NCI-H1417 treated with DMSO at 0.1 percent for 48 hours (cell line): ENCODE data around the gene PRDM5.
"Not testable (repeated sequence)": the region's sequence is repeated elsewhere in the genome, so short reads cannot be mapped to it uniquely, and the experiment has no call there.

Source experiments
- DNase-seq: peaks from one replicate; lab custom pipeline; 2025; lab: John Stamatoyannopoulos, UW

Gene PRDM5

DNA sequence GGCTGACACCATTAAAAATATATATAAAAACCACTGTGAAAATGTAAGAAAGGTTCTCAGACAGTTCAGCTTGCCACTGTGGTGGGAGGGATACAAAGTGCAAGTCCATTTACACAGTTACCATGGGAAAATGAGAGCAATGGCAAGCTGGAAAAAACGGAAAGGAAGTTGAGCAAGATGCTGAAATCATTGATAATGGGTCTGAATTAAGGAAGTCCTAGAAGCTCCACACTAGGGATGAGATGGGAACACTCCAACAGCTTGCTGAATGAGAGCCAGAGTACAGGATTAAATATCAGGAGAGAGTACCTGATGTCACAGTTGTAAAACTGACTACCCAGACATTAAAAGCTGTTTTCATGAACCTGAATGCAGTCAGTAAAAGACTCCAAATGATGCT is 218.6 kb downstream of the PRDM5 start:
- no peak for DNase-seq

DNA sequence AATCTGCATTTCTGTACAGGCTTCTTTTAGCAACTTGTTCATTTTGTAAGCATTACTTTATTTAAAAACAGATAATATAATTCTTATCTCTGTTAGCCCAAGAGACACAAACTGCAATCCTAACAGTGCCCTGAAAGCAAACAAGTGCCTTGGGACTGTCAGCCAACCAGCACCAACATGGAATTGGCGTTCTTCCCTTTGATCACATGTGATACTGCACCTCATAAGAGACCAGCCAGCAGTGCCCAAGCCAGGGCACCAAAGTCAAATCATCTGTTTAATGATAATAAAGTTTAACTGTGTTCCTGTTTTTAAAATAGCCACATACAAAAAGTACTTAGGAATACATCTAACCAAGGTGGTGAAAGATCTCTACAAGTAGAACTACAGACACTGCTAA is 223.2 kb downstream of the PRDM5 start:
- no peak for DNase-seq

DNA sequence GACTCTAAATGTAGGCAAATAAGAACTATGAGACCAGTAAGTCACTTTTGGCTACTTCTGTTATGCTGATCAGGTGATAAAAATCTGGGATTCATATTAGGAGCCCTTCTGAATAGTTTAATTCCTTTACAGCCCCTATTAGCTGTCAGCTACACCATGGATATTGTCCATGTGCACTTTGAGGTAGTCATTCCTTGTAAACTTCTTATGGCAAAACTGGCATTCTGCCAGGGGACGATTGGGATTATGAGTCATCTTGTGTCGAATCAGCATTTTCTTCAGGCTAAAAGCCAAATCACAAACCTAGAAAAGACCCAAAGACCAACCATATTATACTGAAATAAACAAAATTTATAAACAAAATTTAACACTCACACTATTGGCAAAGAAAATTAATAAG is 227.6 kb downstream of the PRDM5 start:
- DNase-seq = no peak

DNA sequence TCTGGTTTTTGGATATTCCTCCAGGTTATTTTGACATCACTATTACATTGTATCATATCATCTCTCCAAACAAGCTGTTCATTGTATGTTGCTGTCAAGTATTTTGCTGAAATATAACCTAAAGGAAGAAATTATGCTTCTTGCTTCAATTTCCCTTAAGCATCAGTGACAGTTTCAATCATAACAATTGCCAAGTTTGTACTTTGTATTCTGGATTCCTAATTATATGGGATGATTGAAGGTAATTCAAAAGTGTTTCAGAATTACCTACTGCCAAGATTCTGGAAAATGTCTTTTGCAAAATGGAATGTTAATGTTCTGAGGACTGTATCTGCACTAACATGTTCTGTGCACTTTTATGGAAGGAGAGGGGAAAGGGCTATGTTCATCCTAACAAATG is 228.7 kb downstream of the PRDM5 start:
- no peak for DNase-seq

DNA sequence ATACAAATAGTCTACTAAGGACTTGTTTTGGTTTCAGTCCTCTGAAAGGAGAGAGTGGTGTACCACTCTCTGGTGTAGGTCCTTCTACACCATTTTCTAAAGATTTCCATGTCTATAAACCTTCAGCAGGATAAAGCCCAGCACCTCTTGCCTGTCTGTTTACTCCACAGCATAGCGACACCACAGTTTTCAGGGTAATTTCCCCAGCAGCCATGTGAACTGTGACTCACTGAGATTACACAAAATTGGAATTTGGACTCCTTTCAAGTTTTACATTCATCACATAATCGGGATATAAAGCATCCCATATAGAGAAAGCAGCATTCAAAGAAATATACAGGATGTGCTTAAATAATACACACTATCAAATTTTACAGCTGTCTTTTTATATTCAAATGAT is 229.6 kb downstream of the PRDM5 start:
- DNase-seq = no peak

DNA sequence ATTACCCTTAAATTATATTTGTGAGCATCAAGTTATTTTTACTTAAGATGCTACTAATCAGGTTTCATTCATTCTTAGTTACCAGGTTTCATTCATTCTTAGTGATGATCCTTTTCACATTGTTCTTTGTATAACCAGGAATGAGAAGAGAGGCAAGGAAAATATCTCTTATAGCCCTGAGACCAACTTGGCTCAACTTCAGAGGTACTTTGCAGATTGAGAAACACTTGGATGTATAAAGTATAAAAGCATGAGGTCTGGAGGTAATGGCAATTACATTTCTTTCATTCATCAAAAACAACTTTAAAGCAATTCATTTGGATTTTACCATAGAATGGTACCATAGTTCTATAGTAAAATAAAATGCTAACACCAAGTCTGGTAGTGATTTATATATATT is 231.0 kb downstream of the PRDM5 start:
- DNase-seq = no peak

DNA sequence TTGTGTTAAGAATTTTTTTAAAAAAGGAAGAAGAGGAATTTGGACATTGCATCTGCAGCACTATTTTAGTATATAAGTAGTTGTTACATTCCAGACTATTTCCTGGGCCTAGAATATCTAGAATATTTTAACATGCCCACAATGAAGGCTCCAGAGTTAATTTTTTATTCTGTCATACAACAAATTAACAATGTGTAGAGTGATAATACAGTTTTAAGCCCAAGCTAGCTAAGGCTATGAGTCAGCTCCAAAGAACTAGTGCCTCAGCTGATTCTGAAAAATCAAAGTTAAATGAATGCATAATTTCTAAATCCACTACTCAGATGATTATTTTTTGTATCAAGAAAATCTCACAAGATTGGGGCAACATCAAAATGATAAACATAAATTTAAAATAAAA is 231.4 kb downstream of the PRDM5 start:
- no peak for DNase-seq

DNA sequence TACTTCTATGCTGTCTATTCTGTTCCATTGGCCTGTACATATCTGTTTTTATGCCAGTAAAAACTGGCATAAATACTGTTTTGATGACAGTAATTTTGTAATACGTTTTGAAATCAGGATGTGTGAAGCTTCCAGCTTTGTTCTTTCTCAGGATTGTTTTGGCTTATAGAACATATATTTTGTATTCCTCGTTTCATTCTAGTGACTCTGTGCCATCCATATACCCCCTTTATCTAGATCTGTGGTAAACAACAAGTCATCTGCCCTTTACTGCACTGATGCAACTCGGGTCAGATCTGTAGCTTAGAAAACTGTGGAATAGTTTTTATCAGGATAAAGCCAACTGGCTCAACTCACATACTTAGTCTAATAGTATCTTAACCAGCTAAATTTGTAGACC is 233.7 kb downstream of the PRDM5 start:
- no peak for DNase-seq

DNA sequence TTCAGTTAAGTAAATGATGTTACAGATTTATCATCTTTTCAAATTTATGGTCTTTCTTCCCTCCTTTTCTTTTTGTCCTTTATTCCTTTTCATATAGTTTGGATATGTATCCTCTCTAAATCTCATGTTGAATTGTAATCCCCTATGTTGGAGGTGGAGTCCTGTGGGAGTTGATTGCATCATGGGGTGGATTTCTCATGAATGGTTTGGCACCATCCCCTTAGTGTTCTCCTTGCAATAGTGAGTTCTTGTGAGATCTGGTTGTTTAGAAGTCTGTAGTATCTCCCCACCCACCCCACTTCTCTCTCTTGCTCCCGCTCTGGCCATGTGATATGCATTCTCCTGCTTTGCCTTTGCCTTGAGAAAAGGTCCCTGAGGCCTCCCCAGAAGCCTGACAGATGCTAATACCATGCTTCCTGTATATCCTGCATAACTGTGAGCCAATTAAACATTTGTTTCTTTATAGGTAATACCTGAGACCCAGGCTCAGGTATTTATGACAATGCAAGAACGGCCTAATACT is 236.7 kb downstream of the PRDM5 start:
- no peak for DNase-seq

DNA sequence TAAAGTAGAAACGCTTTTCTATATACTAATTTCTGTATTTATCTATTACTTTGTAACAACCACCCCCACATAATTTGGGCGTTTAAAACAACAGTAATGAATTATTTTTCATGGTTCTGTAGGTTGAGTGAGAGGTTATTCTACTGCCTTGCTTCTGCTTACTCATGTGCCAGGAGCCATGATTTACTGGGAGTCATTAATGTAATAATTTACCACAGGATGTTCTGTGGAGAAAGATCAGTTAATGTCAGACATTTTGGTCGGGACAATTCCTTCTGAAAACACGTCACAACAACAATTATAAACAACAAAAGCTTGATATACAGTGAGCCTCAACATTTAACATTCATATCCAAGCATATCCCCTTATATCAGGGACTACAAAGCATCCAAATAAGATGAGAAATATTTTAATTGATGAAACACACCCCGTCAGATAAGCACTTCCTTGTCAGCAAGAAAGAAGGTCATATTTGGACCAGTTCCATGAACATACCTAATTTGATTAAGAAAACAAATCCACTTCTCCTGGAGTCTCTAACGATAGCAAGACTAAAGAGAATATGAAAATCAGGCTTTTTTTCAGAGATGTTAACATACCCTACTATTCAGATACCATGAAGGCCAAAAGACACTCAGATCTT is 238.5 kb downstream of the PRDM5 start:
- DNase-seq = no peak

DNA sequence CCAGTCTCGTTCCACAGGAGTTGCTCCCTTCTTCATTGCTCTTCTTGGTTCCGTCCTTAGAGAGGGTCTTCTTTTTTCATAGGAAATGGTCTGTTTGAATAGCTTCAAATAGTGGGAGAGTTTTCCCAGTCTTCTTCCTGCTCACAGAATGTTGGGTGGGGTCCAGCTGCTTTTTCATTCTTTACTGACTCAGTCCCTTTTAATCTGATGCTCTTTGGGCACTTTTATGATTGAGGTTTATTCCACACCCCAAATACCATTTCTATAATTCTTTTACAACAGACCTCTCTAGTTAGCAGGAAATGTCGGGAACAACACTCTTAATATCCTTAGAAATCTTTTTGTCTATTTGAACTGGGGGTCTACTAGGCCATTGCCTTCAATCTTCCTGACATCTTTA is 239.5 kb downstream of the PRDM5 start:
- DNase-seq = no peak

DNA sequence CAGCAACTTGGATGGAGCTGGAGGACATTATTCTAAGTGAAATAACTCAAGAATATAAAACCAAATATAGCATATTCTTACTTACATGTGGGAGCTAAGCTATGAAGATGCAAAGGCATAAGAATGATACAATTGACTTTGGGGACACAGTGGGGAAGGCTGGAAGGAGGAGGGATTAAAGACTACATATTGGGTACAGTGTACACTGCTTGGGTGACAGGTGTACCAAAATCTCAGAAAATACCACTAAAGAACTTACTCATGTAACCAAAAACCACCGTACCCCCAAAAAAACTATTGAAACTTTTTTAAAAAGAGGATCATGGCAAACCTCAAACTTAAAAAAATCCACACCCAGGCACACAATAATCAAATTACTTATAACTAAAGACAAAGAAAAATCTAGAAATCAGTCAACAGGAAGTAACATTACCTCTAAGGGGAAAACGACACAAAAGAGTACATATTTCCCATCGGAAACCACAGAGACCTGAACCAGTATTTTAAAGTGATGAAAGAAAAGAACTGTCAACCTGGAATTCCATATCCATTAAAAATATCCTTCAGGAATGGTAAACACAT is 241.8 kb downstream of the PRDM5 start:
- no peak for DNase-seq

DNA sequence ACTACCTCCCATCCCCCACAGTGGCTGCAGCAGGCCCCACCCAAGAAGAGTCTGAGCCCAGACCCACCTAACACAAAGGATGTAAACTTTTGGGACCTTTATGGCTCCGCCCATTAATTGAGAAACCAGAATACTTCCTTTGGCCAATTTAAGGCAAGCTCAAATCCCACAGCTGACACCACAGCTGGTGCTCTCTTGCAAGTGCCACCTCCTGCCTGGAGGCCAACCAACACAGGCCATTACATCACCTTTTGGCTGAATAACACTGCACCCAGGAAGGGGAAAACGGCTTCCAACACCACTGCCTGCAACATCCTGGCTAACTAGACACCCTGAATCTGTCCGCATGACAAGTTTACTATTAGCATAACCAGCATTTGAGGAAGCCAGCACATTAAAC is 248.8 kb downstream of the PRDM5 start:
- no peak for DNase-seq

DNA sequence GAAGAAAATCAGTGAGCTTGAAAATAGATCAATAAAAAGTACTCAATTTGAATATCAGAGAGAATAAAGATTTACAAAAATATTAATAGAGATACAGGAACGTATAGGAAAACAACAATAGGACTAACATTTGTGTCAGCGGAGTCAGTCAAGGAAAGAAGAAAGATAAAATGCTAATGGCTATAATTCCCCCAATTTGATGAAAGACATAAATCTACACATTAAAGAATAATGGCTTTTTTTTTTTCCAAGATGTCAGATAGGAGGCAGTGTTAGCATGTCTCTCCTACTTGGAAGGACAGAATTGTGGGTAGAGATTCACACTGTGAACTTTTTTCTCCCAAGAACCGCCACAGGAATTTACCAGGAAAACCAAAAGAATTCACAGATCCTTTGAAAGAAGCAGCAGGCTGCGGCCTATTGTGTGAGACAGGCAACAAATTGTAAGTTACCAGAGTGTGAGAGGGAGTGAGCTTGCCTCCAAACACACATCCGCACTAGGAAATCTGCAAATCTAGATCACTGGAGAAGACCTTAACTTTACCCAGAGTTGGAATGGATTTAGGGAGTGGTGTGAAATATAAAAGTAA is 249.9 kb downstream of the PRDM5 start:
- no peak for DNase-seq

DNA sequence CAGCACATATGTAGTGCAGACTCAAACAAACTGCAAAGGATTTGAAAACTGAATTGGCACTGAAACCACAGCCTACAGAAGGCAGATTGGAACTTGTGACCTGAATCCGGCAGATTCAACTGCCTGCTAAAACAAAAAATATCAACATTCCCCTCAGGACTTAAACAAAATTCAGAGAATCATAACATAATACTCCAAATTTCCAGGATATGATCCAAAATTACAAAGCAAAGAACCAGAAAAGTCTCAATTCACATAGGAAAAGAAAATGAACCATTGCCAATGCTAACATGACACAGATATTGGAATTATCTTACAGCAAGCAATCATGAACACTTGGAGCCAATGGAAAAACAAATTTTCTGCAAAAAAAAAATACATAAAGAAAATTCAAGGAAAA is 250.4 kb downstream of the PRDM5 start:
- no peak for DNase-seq

DNA sequence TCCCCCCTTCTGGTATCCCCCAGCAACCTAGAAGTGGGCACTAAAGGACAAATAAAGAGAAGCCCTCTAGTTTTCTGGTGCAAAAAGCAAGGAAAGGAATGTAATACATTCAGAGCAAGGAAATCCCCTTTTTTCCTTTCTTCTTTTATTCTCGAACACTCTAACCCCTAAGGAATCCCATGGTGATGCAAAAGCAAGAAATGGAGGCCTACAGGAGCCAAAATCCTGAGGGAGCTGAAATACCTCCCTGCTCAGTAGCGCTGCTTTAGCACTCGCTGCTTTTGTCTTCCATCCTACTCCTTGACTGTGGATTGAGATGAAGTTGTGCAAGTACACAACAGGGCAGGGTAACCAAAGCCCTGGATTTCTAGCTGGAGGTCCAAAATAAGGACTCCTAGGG is 251.0 kb downstream of the PRDM5 start:
- no peak for DNase-seq

DNA sequence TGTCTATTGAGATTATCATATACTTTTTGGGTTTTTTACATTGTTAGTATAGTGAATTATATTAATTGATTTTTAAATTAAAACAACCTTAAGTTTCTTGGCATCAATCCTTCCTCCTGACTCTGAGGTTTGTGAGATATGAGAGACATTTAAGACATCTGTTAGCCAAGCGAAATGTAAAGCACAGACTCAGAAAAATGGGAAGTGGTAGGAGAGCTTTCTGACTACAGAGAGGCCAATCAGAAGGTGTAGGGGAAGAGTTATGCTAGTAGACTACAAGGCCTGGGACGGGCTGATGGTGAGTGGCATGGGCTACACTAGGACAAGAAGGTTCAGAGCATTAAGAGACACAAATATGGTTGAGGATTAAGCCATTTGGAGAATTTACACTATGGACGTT is 255.4 kb downstream of the PRDM5 start:
- DNase-seq = no peak

DNA sequence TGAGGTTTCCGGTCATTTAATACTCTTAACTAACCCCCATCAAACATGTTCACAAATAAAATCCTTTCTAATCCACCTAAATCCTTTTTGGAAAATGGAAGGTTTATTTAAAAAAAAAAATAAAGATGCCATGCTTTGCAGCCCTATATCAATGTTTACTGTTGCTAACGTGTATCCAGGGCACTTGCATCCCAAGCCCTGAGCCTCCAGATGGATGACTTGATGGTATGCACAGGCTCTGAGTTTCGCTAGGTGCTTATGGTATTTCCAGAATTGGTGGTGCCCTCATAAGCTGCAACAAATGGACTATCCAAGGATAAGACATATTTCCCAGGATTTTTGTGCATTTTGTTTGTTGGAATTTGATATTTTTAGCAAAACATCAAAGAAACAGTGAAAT is 257.7 kb downstream of the PRDM5 start:
- DNase-seq = no peak

DNA sequence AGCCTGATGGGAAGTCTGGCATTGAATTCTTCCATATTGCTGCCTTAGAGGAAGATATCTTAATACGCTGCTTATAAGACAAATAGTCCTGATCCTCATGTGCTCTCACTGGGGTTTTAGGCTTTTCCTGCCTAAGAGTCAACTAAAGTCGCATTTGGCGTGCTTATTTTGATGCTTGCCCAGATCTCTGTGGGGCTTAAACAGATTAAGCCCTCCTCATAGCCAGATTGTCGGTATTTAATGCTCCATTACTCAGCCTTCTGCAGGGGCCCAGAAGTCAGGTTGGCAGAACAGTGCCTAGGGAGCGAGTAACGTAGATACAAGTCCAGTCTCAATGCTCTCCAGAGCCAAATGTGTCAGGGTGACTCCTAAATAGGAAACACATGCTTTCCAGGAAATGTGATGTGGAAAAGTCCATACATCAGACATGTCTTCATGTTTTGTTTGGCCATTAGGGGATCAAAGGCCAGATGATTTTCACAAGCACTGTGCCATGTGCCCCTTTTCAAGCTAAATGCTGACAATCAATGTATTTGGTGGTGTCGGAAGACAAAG is 262.8 kb downstream of the PRDM5 start:
- DNase-seq = no peak

DNA sequence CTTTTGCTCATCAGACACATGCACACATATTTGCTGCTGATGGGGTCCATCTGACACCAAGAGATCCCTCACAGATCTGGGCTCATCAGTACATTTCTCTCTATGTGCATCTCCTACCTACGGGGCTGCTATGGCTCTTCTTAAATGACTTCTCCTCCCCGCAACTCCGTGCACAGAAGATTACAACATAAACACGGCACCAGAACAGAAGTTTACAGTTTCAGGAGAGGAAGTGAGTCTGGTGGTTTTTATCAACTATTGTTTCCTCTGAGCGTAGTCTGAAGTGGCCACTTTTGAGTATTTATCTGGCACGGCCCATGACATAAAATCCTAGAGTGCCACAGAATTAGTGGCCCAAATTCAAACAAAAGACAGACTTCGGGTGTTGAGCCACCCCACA is 263.8 kb downstream of the PRDM5 start:
- DNase-seq = no peak

DNA sequence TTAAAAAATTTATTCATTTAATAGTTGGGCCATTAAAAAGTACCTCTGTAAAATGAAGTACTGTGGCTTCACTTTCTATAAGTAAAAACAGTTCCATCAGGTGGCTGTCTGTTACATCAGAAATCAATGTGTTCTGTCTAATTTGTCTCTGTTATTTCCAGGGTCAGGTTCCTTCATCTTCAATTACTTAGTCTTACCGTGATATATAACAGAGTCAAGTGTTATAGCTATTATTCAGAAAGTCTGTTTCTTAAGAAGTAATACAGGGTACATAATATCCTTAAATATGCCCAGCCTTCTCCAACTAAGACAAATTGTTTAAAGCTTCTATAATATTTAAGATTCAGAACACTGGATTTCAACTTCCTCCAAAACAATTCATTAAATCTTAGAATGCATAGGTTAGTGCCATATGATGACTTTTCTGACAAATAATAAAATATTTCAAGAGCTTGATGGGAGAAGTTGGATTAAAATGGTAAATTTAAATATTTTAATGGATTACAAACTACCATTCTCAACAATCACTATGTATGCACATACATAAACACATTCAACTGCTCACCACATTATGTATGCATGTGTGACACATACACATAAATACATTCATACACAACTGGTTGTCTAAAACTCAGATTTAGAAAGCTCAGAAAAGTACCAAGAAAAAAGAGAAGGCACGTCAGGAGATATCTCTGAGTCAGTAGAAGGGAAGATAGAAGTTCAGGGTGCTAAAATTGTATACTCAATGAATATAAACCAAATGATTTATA is 268.5 kb downstream of the PRDM5 start:
- no peak for DNase-seq

DNA sequence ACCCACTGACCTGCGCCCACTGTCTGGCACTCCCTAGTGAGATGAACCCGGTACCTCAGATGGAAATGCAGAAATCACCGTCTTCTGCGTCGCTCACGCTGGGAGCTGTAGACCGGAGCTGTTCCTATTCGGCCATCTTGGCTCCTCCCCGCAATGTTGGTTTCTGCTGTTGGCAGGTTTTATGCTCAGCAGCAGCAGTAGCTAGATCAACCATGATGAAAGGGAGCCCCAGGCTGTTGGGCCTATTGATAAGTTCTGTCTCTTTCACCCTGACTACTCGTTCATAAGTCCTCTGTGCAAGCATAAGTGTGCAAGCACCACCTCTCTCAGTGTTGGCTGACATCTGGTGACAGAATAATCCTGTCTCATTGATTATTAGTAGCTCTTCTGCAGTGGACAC is 274.2 kb downstream of the PRDM5 start:
- DNase-seq = not testable (repeated sequence)
